Stimulated activated CD8-positive, alpha-beta memory T cell treated with anti-CD3 and anti-CD28 coated beads, Interleukin-15, amount 100 ng/mL, for 1 hour (primary cell): ENCODE measurements around the gene CIITA.

Source experiments
- DNase-seq: peaks from one replicate; pipeline ENCODE4 v3.0.0-alpha.2; 2020; ENCODE audit warnings: low read depth

Gene CIITA

GRCh38 chr16:10982465-10983150, 105.6 kb downstream of the CIITA start:
- no peak for DNase-seq

GRCh38 chr16:10983159-10983558, 106.2 kb downstream of the CIITA start:
- DNase-seq: no peak

DNA sequence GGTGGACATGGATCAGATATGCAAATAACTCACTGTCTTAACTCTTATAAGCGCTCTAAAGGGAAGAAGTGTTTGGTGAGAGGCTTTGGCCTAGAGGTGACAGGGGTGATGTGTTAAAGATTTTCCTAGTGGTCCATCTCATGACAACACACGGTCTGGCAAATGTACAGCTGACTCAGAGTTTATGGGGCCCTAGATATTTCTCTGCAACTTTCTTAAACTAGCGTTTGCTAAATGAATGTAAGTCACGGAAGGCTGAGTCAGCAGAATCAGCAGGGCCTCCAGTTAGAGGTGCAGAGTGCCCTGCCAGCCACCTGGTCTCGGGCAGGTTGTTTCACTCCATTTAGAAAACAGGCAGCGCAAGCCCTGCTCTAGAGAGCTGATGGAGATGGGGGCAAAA, 107.5 kb downstream of the CIITA start:
- DNase-seq: no peak
